HT1080 (cell line): Measurements from ENCODE around the gene UGT1A6. TPM values are rescaled to one million over a fixed set of nuclear protein-coding genes. Genes with fewer than 3 reads are reported as not detected.

Experiments
- DNase-seq: peaks from one replicate; pipeline ENCODE4 v3.0.0-alpha.2; 2015; ENCODE audit warnings: low read depth
- total RNA-seq: library from RNA; depleted of rRNA; stranded (reverse); fragments of >200 nt; shearing (Covaris generic); gene quantifications from 2 replicates; pipeline ENCODE4 v1.2.3, GENCODE V29; 2014

UGT1A6 gene
- total RNA-seq, 1 experiment from 2014 or later: not detected

- peak; percentile 46 for DNase-seq
Observed at GRCh38 chr2:233764264-233764663, 71.6 kb downstream of the UGT1A6 start.

GRCh38 chr2:233764761-233765160 lies 72.1 kb downstream of the UGT1A6 start:
- no peak for DNase-seq

GRCh38 chr2:233766416-233766815 lies 73.7 kb downstream of the UGT1A6 start:
- no peak for DNase-seq

- DNase-seq: no peak
Observed at GRCh38 chr2:233768076-233768475, 75.4 kb downstream of the UGT1A6 start.

- no peak for DNase-seq
Observed at GRCh38 chr2:233769260-233769659, 76.6 kb downstream of the UGT1A6 start.

GRCh38 chr2:233772153-233772552 lies 79.5 kb downstream of the UGT1A6 start:
- no peak for DNase-seq

- DNase-seq: no peak
Observed at GRCh38 chr2:233772583-233772982, 79.9 kb downstream of the UGT1A6 start.

- no peak for DNase-seq
Observed at GRCh38 chr2:233773854-233774253, 81.2 kb downstream of the UGT1A6 start.

GRCh38 chr2:233775414-233775813 lies 82.7 kb downstream of the UGT1A6 start:
- peak; percentile 4 for DNase-seq

- DNase-seq: no peak
Observed at GRCh38 chr2:233778030-233778429, 85.3 kb downstream of the UGT1A6 start, which contains the start of gene MROH2A. TSS of gene MROH2A (plus strand) at chr2:233778330. CDS start at chr2:233779359, 1,029 bp downstream.

GRCh38 chr2:233779722-233780121 lies 87.0 kb downstream of the UGT1A6 start:
- no peak for DNase-seq

- no peak for DNase-seq
Observed at GRCh38 chr2:233780771-233781170, 88.1 kb downstream of the UGT1A6 start.

- DNase-seq: no peak
Observed at GRCh38 chr2:233789554-233789953, 96.9 kb downstream of the UGT1A6 start.

GRCh38 chr2:233791151-233791882 lies 98.6 kb downstream of the UGT1A6 start:
- DNase-seq: no peak

GRCh38 chr2:233791883-233792329 lies 99.2 kb downstream of the UGT1A6 start:
- DNase-seq: no peak

- no peak for DNase-seq
Observed at GRCh38 chr2:233792720-233793119, 100.0 kb downstream of the UGT1A6 start.

- DNase-seq: no peak
Observed at GRCh38 chr2:233793465-233794127, 100.9 kb downstream of the UGT1A6 start.

- DNase-seq: no peak
Observed at GRCh38 chr2:233794128-233794658, 101.5 kb downstream of the UGT1A6 start.

- no peak for DNase-seq
Observed at GRCh38 chr2:233795735-233796171, 103.1 kb downstream of the UGT1A6 start.

- no peak for DNase-seq
Observed at GRCh38 chr2:233796254-233796653, 103.6 kb downstream of the UGT1A6 start.

- no peak for DNase-seq
Observed at GRCh38 chr2:233798335-233799086, 105.8 kb downstream of the UGT1A6 start.
